IMR-90 (cell line): Measurements from ENCODE around the gene INO80. TPM values are rescaled to one million over a fixed set of nuclear protein-coding genes. Genes with fewer than 3 reads are reported as not detected.

Source experiments
- ATAC-seq: fragments of 200-7000 bp; cut with Tn5 transposase; 2 replicates; pipeline ENCODE4 v1.9.1; 2020; ENCODE audit warnings: low read depth, mild to moderate bottlenecking, moderate library complexity
- BruUV-seq: library from RNA; stranded (reverse); fragments of 400-500 nt; replicated peaks from 2 replicates; lab custom pipeline; 2021; lab: Mats Ljungman, UMichigan
- CTCF ChIA-PET: fragments of 300-600 bp; formaldehyde crosslinking; extraction: SDS; loops from one replicate; lab custom pipeline; 2021; ENCODE audit warnings: antibody characterized with exemption; lab: Yijun Ruan, JAX
- POLR2A ChIA-PET: fragments of 300-600 bp; sonication (Branson Sonifier 250); formaldehyde crosslinking; loops from one replicate; lab custom pipeline; 2022; ENCODE audit warnings: antibody characterized with exemption; ENCODE audit not compliant: unreplicated experiment; lab: Charles Lee
- DNase-seq: peaks from one replicate; pipeline ENCODE4 v3.0.0; 2013
- H2AFZ ChIP-seq: replicated peaks from 2 replicates; pipeline ENCODE3; 2013; ENCODE audit warnings: low read length, mild to moderate bottlenecking; ENCODE audit not compliant: poor library complexity
- H2AK5ac ChIP-seq: 2 replicates; pipeline ENCODE4 v1.6.1; 2013; ENCODE audit warnings: low read depth, low read length, inconsistent platforms
- H2AK9ac ChIP-seq: replicated peaks from 2 replicates; pipeline ENCODE3; 2013; ENCODE audit warnings: mild to moderate bottlenecking, low read depth, low read length, moderate library complexity; ENCODE audit not compliant: poor library complexity
- H2BK120ac ChIP-seq: 2 replicates; pipeline ENCODE4 v1.6.1; 2013; ENCODE audit warnings: low read depth, low read length, inconsistent platforms
- H2BK15ac ChIP-seq: 3 replicates; pipeline ENCODE4 v1.6.1; 2013; ENCODE audit warnings: low read depth, low read length, inconsistent platforms
- H2BK20ac ChIP-seq: 2 replicates; pipeline ENCODE4 v1.6.1; 2013; ENCODE audit warnings: low read depth, mild to moderate bottlenecking, inconsistent platforms, low read length, moderate library complexity
- H2BK5ac ChIP-seq: 2 replicates; pipeline ENCODE4 v1.6.1; 2013; ENCODE audit warnings: mild to moderate bottlenecking, low read depth, low read length, inconsistent platforms; ENCODE audit not compliant: poor library complexity, severe bottlenecking
- H3K14ac ChIP-seq: replicated peaks from 2 replicates; pipeline ENCODE4 v1.6.1; 2013; ENCODE audit warnings: low read depth, low read length, inconsistent platforms
- H3K18ac ChIP-seq: 2 replicates; pipeline ENCODE4 v1.6.1; 2013; ENCODE audit warnings: low read depth, low read length, control low read depth
- H3K23ac ChIP-seq: 2 replicates; pipeline ENCODE4 v1.6.1; 2013; ENCODE audit warnings: low read depth, low read length, inconsistent platforms
- H3K27ac ChIP-seq: 2 replicates; pipeline ENCODE4 v1.5.1; 2013; ENCODE audit warnings: mild to moderate bottlenecking, control low read depth, low read length; ENCODE audit not compliant: insufficient read depth
- H3K27me3 ChIP-seq: 2 replicates; pipeline ENCODE4 v1.6.1; 2013; ENCODE audit warnings: low read length; ENCODE audit not compliant: control insufficient read depth, insufficient read depth
- H3K36me3 ChIP-seq: 2 replicates; pipeline ENCODE4 v1.6.1; 2013; ENCODE audit warnings: low read length, mixed read lengths; ENCODE audit not compliant: control insufficient read depth, insufficient read depth
- H3K4ac ChIP-seq: 2 replicates; pipeline ENCODE4 v1.6.1; 2013; ENCODE audit warnings: low read depth, low read length, inconsistent platforms
- H3K4me1 ChIP-seq: 2 replicates; pipeline ENCODE4 v1.6.1; 2013; ENCODE audit warnings: low read length, mixed read lengths; ENCODE audit not compliant: control insufficient read depth, insufficient read depth
- H3K4me2 ChIP-seq: 2 replicates; pipeline ENCODE4 v1.6.1; 2013; ENCODE audit warnings: low read depth, mild to moderate bottlenecking, control low read depth, low read length, moderate library complexity
- H3K4me3 ChIP-seq: 2 replicates; pipeline ENCODE4 v1.5.1; 2013; ENCODE audit warnings: low read depth, mild to moderate bottlenecking, control low read depth, low read length, moderate library complexity; ENCODE audit not compliant: insufficient read depth
- H3K56ac ChIP-seq: 2 replicates; pipeline ENCODE4 v1.6.1; 2013; ENCODE audit warnings: low read length, inconsistent platforms; ENCODE audit not compliant: insufficient read depth; ENCODE audit errors: extremely low read depth
- H3K79me1 ChIP-seq, 2 experiments: 2 replicates each; pipeline ENCODE4 v1.6.1; 2013; ENCODE audit warnings: low read length in 2 of 2, inconsistent platforms in 1 of 2, low read depth in 1 of 2
- H3K9ac ChIP-seq: 2 replicates; pipeline ENCODE4 v1.6.1; 2013; ENCODE audit warnings: low read depth, low read length, control low read depth
- H3K9me1 ChIP-seq: 2 replicates; pipeline ENCODE4 v1.6.1; 2013; ENCODE audit warnings: low read length, inconsistent platforms; ENCODE audit not compliant: insufficient read depth
- H3K9me3 ChIP-seq: 2 replicates; pipeline ENCODE4 v1.6.1; 2013; ENCODE audit warnings: low read length; ENCODE audit not compliant: control insufficient read depth, insufficient read depth
- H4K20me1 ChIP-seq: 2 replicates; pipeline ENCODE4 v1.6.1; 2013; ENCODE audit warnings: low read length, inconsistent platforms; ENCODE audit not compliant: insufficient read depth
- H4K5ac ChIP-seq: 2 replicates; pipeline ENCODE4 v1.6.1; 2013; ENCODE audit warnings: mild to moderate bottlenecking, low read depth, low read length, control low read depth
- H4K8ac ChIP-seq, 2 experiments: 2 replicates each; pipeline ENCODE4 v1.6.1; 2013; ENCODE audit warnings: low read depth in 2 of 2, low read length in 2 of 2, control low read depth in 1 of 2, inconsistent platforms in 1 of 2
- H4K91ac ChIP-seq: 2 replicates; pipeline ENCODE4 v1.6.1; 2013; ENCODE audit warnings: low read depth, low read length, inconsistent platforms; ENCODE audit not compliant: insufficient read depth
- BHLHE40 ChIP-seq: fragments of 150-350 bp; IDR thresholded peaks from 2 replicates; pipeline ENCODE4 v1.6.1; 2016; ENCODE audit warnings: mild to moderate bottlenecking, low read depth, low read length
- CHD1 ChIP-seq: IDR thresholded peaks from 2 replicates; pipeline ENCODE4 v1.6.1; 2012; ENCODE audit warnings: low read depth, low read length, improper control_type of control experiment
- FOS ChIP-seq: fragments of 150-350 bp; IDR thresholded peaks from 2 replicates; pipeline ENCODE4 v1.6.1; 2016; ENCODE audit warnings: low read depth, low read length
- MAFK ChIP-seq: IDR thresholded peaks from 2 replicates; pipeline ENCODE4 v1.6.1; 2012; ENCODE audit warnings: low read depth, low read length, improper control_type of control experiment
- MAZ ChIP-seq: IDR thresholded peaks from 2 replicates; pipeline ENCODE4 v1.6.1; 2012; ENCODE audit warnings: low read depth, mild to moderate bottlenecking, low read length, improper control_type of control experiment, moderate library complexity, borderline replicate concordance
- NFE2L2 ChIP-seq: fragments of 150-350 bp; IDR thresholded peaks from 2 replicates; pipeline ENCODE4 v1.6.1; 2016; ENCODE audit warnings: low read depth, mild to moderate bottlenecking, low read length
- POLR2A ChIP-seq: IDR thresholded peaks from 2 replicates; pipeline ENCODE4 v1.6.1; 2012; ENCODE audit warnings: mild to moderate bottlenecking, low read depth, low read length
- RAD21 ChIP-seq: IDR thresholded peaks from 2 replicates; pipeline ENCODE4 v1.6.1; 2012; ENCODE audit warnings: low read length, improper control_type of control experiment
- RFX5 ChIP-seq: IDR thresholded peaks from 2 replicates; pipeline ENCODE4 v1.8.0; 2012; ENCODE audit warnings: low read depth, mild to moderate bottlenecking, low read length, moderate library complexity
- WGBS, 2 experiments: methylation state at CpG; one replicate each; pipeline versions ENCODE4 v1.1.5 to v1.1.7; 2013; ENCODE audit warnings: missing lambda C conversion rate in 2 of 2; ENCODE audit not compliant: insufficient read length in 1 of 2; ENCODE audit errors: extremely low coverage in 2 of 2; 5-methylcytosine and 5-hydroxymethylcytosine counted together
- dilution Hi-C: fragments of 300-500 bp; cut with HindIII; formaldehyde crosslinking; loops from one replicate; pipeline ENCODE4 v1.14.3; 2018; ENCODE audit warnings: low sequenced_read_pairs; ENCODE audit not compliant: unreplicated experiment
- in situ Hi-C: fragments of 300-500 bp; cut with MboI; formaldehyde crosslinking; loops from 3 replicates; pipeline ENCODE4 v1.14.3; 2019; ENCODE audit warnings: low sequenced_read_pairs, inconsistent platforms, mixed read lengths
- intact Hi-C: fragments of 100-400 bp; cut with micrococcal nuclease; formaldehyde crosslinking; loops from 2 replicates; pipeline ENCODE4 v1.10.0; 2022
- polyA plus RNA-seq, 3 experiments: library from polyadenylated mRNA; depleted of rRNA; stranded (reverse); fragments of >200 nt; gene quantifications; 2 replicates each; pipeline ENCODE4 v1.2.3, GENCODE V29; 2012; ENCODE audit warnings: low replicate concordance in 1 of 3
- total RNA-seq: library from RNA; depleted of rRNA; stranded (reverse); fragments of >200 nt; gene quantifications from 2 replicates; pipeline ENCODE4 v1.2.3, GENCODE V29; 2012
- TF ChIP-seq, protein P1 (sequence below): fragments of 150-350 bp; IDR thresholded peaks from 2 replicates; pipeline ENCODE4 v1.6.1; 2016; ENCODE audit warnings: low read depth, mild to moderate bottlenecking, low read length, moderate library complexity, borderline replicate concordance
- TF ChIP-seq, protein P2 (sequence below): fragments of 150-350 bp; IDR thresholded peaks from 2 replicates; pipeline ENCODE4 v1.6.1; 2017; ENCODE audit warnings: mild to moderate bottlenecking, antibody characterized with exemption, low read length, low read depth

The INO80 gene
- total and polyA plus RNA-seq, 2 of the 4 experiments (the other 2 are of a cell fraction): 6.0 to 13.3 TPM

DNA sequence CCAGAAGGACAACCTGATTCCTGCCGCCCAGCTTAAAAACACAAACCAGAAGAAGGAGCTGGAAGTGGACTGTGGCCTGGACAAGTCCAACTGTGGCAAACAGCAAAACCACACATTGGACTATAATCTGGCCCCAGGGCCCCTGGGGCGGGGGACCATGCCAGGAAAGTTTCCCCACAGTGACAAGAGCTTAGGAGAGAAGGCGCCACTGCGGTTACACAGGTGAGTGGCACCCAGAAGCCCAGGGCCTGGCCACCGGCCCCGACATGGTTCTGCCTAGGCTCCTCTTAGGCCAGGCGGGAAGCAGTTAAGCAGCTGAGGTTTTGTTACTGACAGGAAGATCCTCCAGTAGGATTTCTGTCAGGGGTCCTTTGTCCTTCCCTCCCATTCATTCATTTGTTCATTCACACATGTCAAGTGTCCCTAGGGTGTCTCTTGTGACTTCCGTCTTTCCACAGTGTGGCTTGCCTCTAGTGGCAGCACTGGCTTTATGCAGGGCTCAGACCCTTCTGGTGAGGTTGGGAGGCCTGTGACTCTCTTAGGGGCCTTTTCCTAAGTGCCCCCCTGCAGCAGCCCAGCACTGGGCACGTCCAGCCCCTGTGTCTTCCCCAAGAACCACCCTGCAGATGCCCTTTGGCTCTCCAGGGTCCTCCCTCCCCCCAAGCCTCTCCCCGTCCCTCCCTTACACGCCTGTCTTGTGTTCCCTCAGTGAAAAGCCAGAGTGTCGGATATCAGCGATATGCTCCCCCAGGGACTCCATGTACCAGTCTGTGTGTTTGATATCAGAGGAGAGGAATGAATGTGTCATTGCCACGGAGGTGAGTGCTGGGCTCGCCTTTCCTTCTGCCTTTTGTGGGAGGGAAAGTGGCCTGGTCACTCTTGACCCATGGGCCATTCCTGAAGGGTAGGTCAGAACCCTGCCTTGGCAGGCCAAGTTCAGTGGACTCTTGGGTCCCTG, 179.1 kb downstream of the INO80 start (continued):
- no peak for TF ChIP-seq FOS
- TF ChIP-seq BHLHE40: no peak
- TF ChIP-seq RAD21: no peak

DNA sequence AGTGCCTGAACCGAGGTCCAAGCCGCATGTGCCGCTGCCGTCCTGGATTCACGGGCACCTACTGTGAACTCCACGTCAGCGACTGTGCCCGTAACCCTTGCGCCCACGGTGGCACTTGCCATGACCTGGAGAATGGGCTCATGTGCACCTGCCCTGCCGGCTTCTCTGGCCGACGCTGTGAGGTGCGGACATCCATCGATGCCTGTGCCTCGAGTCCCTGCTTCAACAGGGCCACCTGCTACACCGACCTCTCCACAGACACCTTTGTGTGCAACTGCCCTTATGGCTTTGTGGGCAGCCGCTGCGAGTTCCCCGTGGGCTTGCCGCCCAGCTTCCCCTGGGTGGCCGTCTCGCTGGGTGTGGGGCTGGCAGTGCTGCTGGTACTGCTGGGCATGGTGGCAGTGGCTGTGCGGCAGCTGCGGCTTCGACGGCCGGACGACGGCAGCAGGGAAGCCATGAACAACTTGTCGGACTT, 179.8 kb downstream of the INO80 start:
- no peak overlapping the region for H3K4me2 ChIP-seq
- H4K5ac ChIP-seq: no peak overlapping the region
- H3K9me1 ChIP-seq: peaks cover 23% of the 10 kb centered on the region
- H4K91ac ChIP-seq: peak overlapping the region; percentile 21; the same call in 1 of the 2 replicates
- no peak overlapping the region for H2BK5ac ChIP-seq
- no peak overlapping the region for H2BK120ac ChIP-seq
- H3K4me1 ChIP-seq: peaks cover 22% of the 10 kb centered on the region
- H4K20me1 ChIP-seq: peaks cover 23% of the 10 kb centered on the region
- dilution Hi-C loops: no loop called here
- H3K27me3 ChIP-seq: no peaks in the 10 kb centered on the region
- H3K18ac ChIP-seq: no peak overlapping the region
- peak overlapping the region; percentile 3; the same call in 1 of the 2 replicates for H2AK5ac ChIP-seq
- intact Hi-C loops: no loop called here
- no TSS peak for BruUV-seq
- no peak overlapping the region for H3K27ac ChIP-seq
- no peak overlapping the region for H2BK15ac ChIP-seq
- no peak overlapping the region for H3K23ac ChIP-seq
- no peak for TF ChIP-seq RAD21
- TF ChIP-seq FOS: no peak
- TF ChIP-seq POLR2A: no peak
- no peak for TF ChIP-seq CHD1
- no peak for TF ChIP-seq MAFK
- no peak for TF ChIP-seq MAZ
- TF ChIP-seq, protein P1, sequence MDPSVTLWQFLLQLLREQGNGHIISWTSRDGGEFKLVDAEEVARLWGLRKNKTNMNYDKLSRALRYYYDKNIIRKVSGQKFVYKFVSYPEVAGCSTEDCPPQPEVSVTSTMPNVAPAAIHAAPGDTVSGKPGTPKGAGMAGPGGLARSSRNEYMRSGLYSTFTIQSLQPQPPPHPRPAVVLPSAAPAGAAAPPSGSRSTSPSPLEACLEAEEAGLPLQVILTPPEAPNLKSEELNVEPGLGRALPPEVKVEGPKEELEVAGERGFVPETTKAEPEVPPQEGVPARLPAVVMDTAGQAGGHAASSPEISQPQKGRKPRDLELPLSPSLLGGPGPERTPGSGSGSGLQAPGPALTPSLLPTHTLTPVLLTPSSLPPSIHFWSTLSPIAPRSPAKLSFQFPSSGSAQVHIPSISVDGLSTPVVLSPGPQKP: no peak
- TF ChIP-seq NFE2L2: no peak
- TF ChIP-seq, protein P2, sequence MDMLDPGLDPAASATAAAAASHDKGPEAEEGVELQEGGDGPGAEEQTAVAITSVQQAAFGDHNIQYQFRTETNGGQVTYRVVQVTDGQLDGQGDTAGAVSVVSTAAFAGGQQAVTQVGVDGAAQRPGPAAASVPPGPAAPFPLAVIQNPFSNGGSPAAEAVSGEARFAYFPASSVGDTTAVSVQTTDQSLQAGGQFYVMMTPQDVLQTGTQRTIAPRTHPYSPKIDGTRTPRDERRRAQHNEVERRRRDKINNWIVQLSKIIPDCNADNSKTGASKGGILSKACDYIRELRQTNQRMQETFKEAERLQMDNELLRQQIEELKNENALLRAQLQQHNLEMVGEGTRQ: no peak
- no peak for TF ChIP-seq BHLHE40
- no peak for TF ChIP-seq RFX5
- ChIA-PET POLR2A (interaction anchor here (0.6 kb wide), 1 partner anchor 129 kb away, joined by 3 read pairs; the partner anchor contains the start of gene ZFYVE19), CTCF (no interaction called here)
- 94% methylated on average over 21 of the region's 31 CpGs; no CpG with 5 or more reads in 1 of the 2 experiments for WGBS, 2 experiments
- H3K4me3 ChIP-seq: no peak overlapping the region
- no peak overlapping the region for H3K9ac ChIP-seq
- ATAC-seq (no peak), DNase-seq (no peak)
- peaks cover 12% of the 10 kb centered on the region for H3K36me3 ChIP-seq
- no peak overlapping the region for H3K14ac ChIP-seq
- no peak overlapping the region for H3K56ac ChIP-seq
- H3K4ac ChIP-seq: no peak overlapping the region
- H4K8ac ChIP-seq: no peak overlapping the region
- H2BK20ac ChIP-seq: no peak overlapping the region
- peak overlapping the region; percentile 52 for H2AK9ac ChIP-seq
- no peaks in the 10 kb centered on the region for H3K9me3 ChIP-seq
- in situ Hi-C loops: no loop called here
- peak overlapping the region; percentile 44 for H2AFZ ChIP-seq
- H3K79me1 ChIP-seq: peaks cover 0 to 70% of the 10 kb centered on the region in 2 experiments; a peak in 3 of 4 replicates
